Stimulated activated CD4-positive, alpha-beta T cell treated with anti-CD3 and anti-CD28 coated beads, Interleukin-1b, Interleukin-23, amount 100 ng/mL, for 48 hours (primary cell): ENCODE results near the gene LYPD6.

Experiments used
- DNase-seq: peaks from one replicate; pipeline ENCODE4 v3.0.0-alpha.2; 2020

The LYPD6 gene

GRCh38 chr2:149353421-149353820 lies 23.0 kb downstream of the LYPD6 start:
- no peak for DNase-seq

- no peak for DNase-seq
Observed at GRCh38 chr2:149355716-149356422, 25.5 kb downstream of the LYPD6 start.

GRCh38 chr2:149357058-149357457 lies 26.7 kb downstream of the LYPD6 start:
- no peak for DNase-seq

- no peak for DNase-seq
Observed at GRCh38 chr2:149360106-149360505, 29.7 kb downstream of the LYPD6 start.

- DNase-seq: no peak
Observed at GRCh38 chr2:149363958-149364357, 33.6 kb downstream of the LYPD6 start.

GRCh38 chr2:149364839-149365238 lies 34.5 kb downstream of the LYPD6 start:
- no peak for DNase-seq

- DNase-seq: no peak
Observed at GRCh38 chr2:149365931-149366583, 35.7 kb downstream of the LYPD6 start.

- DNase-seq: no peak
Observed at GRCh38 chr2:149370061-149370775, 39.8 kb downstream of the LYPD6 start.

GRCh38 chr2:149371476-149371875 lies 41.1 kb downstream of the LYPD6 start:
- DNase-seq: no peak

GRCh38 chr2:149375801-149376361 lies 45.5 kb downstream of the LYPD6 start:
- no peak for DNase-seq

GRCh38 chr2:149380205-149380604 lies 49.8 kb downstream of the LYPD6 start:
- DNase-seq: no peak

GRCh38 chr2:149383340-149383739 lies 53.0 kb downstream of the LYPD6 start:
- DNase-seq: no peak

- no peak for DNase-seq
Observed at GRCh38 chr2:149385350-149385749, 55.0 kb downstream of the LYPD6 start.

- no peak for DNase-seq
Observed at GRCh38 chr2:149387411-149387810, 57.0 kb downstream of the LYPD6 start.

GRCh38 chr2:149388120-149388816 lies 57.9 kb downstream of the LYPD6 start:
- no peak for DNase-seq

GRCh38 chr2:149389506-149390167 lies 59.2 kb downstream of the LYPD6 start:
- no peak for DNase-seq

- DNase-seq: no peak
Observed at GRCh38 chr2:149393614-149394013, 63.2 kb downstream of the LYPD6 start.

- DNase-seq: no peak
Observed at GRCh38 chr2:149394864-149395263, 64.5 kb downstream of the LYPD6 start.

- DNase-seq: no peak
Observed at GRCh38 chr2:149399934-149400615, 69.7 kb downstream of the LYPD6 start.

- DNase-seq: no peak
Observed at GRCh38 chr2:149400997-149401396, 70.6 kb downstream of the LYPD6 start.

- DNase-seq: no peak
Observed at GRCh38 chr2:149409506-149409905, 79.1 kb downstream of the LYPD6 start.
